Stimulated activated CD8-positive, alpha-beta memory T cell treated with anti-CD3 and anti-CD28 coated beads, Interleukin-2, amount 100 ng/mL, for 48 hours (primary cell): ENCODE measurements around the gene LDB2.
"Not testable (repeated sequence)": the region's sequence is repeated elsewhere in the genome, so short reads cannot be mapped to it uniquely, and the experiment has no call there.

Experiments used
- DNase-seq, 2 donors: peaks; one replicate each; pipeline ENCODE4 v3.0.0-alpha.2; 2020; ENCODE audit warnings: low read depth in 2 of 2

LDB2 gene

DNA sequence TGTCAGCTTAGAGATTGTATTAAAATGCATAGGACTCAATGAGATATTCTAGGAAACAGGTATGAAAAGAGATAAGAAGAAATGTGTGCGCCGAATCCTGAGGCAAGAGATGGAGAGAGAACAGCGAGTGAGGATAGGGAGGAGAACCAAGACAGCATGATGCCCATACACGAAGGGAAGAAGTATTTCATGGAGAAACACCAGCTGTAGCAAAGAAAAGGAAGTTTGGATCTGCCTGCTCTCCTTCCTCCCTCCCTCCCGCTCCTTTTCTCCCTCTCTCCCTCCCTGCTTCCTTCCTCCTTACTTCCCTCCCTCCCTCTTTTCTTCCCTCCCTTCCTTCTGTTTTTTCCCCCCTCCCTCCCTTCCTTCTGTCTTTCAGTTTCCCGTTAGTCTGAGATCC lies 353.6 kb downstream of the LDB2 start:
- DNase-seq: no peak

DNA sequence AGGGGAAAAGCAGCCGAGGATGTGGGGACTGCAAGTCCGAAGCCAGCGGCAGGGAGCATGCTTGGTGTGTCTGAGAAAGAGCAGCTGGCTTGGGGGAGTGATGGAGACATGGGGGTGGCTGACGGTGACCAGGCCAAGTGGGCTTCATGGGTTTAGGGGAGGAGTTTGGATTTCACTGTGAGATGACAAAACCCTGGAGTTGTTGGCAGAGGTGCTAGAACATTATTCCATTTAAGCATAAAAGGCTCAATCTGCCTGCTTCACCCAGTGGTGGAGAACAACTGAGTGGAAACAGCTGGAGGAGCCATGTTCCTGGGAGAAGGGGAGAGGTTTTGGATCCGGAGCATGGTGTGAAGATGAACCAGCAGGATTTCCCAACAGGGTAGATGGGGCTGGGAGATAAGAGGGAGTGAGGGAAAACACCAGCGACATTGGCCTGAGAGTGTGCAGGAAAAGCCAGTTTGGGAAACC lies 354.2 kb downstream of the LDB2 start:
- DNase-seq: no peak

DNA sequence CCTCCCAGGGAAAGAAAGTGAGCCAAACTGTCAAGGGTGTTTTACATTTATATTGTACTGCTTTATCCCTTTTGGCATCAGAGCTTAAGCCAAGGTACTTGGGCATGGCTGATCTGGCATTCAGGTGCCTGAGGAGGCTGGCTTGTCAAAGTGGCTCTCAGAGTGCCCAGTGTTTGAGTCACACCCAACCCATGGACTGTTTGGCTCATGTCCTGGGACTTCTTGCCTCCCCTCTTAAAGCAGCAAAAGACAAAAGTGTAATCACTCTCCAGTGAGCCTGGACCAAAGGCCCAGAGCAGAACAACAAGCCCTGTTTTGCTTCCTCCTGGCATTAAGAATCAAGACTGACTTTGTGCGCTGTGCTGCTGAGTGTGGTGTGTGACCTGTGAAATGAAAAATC lies 360.5 kb downstream of the LDB2 start:
- no peak for DNase-seq

DNA sequence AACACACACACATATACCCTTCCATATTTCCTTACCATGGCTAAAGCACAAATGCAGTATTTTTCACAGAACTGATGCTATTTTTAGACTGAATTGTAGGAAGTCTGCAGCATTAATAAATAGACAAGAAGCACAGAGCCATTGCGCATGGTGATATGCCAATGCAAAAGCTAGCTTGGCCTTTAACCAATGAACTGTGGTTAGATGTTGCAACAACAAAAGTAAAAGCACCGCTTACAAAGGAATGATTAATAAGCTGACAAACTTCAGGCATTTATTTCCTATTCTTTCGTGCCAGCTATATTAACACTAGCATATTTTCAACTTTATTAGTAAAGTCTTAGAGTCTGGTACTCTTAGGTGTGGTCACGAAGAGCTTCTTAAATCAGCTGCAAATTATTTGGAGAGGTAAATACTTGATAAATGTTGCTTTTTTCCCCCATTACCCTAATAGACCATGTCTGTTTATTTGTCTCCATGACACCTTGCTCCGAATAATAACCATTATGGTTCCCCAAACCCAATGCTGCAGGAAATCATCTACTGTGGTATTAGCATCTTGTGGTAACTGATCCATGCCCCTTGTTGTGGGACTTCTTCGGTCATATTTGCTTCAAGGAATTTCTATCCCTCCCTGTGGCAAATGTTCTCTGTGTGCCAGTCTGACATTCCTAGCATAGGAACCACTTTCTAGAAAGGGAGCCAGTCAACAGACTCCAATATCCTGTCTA lies 366.0 kb downstream of the LDB2 start:
- no peak for DNase-seq

DNA sequence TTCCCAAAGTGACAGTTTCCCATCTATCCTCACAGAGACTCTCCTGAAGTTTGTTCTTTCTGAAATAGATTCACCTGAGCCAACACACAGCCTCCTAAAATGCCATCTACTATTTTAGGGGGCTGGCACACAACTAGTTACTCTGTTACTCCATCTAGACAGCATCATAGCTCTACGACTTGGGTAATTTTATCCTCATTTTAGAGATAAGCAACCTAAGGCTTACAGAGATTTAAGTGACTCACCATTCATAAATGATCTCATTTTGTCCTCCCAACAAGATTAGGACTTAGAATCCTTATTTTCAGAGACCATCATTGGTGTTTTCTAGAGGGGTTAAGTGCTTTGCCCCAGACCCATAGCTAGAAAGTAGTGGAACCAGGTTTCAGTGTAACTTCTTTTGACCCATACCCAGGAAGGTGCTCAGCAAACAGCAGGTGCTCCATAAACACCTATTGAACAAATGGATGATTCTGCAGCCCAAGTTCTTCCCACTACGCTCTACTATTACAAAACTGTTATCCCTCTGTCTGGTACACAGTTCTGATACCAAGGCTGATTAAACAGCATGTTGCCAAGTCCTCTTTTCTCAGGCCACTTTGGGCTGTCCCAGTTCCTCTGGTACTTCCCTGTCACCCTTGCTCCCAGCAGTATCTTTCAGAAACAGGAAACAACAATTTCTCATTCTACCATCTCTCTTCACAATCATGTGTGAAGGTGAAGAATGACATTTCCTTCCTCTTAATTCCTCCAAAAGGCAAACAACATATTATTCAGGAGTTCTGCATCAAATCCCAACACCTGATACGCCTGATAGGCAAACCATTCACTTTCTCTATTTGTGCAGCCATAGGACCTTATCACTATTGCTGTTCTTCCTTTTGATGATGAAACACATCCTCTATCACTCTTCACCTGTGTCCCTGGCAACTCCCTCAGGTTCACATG lies 367.5 kb downstream of the LDB2 start:
- no peak for DNase-seq

DNA sequence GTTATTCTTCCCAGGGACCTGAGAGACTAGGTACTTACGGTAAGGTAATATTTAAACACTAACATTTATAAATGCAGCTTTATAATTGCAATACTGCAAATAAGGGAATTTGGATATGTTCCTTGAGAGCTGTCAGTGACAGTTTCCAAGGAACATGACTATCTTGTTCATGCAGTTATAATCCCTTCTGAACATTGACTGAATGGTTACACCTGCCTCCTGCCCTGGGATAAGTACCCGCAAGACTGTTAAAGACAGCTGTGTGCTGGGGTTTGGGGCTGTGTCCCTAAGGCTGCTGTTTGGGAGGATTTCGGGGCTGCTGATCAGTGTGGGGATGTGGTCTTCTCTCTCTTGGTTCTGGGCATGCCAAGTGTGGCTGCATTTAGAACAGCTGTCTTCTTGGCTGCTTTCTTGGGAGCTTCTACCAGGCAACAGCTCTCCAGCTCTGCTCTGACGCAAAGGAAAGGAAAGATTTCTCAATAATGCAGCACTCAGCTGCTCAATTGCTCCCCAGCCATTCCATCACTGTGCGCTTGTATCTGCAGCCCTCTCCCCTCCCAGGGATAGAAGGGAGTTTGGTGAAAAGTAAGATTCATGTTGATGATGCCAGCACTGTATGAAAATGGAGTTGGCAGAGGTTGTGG lies 373.4 kb downstream of the LDB2 start:
- no peak for DNase-seq

DNA sequence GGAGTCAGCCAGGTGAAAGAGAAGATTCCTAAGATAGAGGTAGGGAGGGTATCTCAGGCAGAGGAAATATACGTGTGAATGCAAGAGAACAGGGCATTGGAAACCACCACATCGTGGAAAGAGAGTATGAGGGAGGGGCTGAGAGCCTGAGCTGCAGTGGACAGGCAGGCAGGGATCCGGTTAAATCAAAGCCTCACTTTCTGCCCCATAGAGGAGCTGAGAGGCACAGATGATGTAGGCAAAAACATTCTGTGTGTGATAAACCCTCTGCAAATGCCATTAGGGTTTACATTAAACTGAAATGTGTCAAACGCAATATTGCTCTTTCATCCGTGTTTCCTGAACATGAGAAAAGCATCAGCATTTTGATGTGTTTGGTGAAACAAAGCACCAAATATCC lies 374.0 kb downstream of the LDB2 start:
- no peak for DNase-seq

DNA sequence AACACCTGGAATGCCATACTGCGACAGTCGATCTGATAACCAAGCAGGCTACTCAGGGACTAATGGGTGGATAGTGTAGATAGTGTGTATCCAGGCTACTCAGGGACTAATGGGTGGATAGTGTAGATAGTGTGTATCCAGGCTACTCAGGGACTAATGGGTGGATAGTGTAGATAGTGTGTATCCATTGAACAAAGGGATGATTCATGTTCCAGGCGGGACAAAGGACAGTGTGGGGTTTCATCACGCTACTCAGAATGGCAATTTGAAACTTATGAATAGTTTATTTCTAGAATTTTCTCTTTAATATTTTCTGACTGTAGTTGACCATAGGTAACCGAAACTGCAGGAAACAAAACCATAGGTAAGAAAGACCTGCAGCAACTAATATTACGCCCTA lies 374.9 kb downstream of the LDB2 start:
- DNase-seq: not testable (repeated sequence)

DNA sequence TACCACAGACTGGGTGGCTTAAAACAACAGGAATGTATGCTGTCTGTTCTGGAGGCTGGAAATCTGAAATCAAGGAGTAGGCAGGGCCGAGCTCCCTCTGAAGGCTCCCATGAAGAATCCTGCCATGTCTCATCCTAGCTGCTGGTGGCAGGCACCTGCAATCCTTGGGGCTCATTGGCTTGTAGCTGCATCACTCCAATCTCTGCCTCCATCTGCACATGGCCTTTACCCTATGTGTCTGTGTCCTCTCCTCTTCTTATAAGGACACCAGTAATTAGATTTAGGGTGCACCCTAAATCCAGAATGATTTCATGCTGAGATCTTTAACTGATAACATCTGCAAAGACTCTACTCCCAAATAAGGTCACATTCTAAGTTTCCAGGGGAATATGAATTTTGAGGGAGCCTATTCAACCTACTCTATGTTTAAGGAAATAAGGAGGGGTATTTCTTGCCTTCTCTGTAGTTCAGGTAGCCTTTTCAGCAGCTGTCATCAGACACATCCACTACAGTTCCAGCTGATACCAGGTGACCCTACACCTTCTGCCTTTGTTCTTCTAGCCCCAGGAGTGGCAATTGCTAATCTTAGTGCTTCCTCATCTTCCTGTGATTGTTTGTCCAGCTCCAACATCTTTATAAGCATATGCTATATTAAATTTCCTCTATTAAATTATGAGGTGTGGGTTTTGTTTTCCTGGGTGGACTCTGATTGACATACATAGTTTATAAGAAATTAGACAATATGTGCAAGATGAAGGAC lies 377.1 kb downstream of the LDB2 start:
- no peak for DNase-seq

DNA sequence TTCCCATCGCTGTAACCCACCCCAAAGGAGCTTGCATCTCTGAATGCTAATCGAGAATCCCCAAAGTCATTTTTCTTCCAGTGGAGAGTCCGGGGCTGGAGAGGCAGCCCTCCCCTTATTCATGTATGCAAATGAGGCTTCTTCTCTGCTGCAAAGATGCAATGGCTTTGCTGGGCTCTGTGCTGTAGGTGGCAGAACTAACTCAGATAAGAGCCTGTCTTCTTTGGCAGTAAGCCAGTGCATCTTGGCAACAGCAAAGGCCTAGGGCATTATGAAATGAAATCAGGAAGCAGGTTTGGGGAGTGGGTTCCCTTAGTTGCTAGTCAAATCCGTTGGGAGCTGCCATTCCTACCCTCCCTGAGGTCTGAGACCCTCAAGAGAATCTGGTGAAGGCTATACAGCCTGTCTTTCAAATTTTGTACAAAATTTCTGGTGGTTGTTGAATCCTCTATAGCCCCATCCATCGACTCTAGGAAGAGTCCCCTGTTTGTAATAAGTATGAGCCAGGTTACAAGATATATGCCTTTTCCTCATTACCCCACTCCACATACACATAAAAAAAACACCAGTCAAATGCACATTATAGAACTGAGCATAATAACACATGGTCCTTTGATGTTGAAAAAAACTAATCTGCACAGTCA lies 381.5 kb downstream of the LDB2 start:
- no peak for DNase-seq

DNA sequence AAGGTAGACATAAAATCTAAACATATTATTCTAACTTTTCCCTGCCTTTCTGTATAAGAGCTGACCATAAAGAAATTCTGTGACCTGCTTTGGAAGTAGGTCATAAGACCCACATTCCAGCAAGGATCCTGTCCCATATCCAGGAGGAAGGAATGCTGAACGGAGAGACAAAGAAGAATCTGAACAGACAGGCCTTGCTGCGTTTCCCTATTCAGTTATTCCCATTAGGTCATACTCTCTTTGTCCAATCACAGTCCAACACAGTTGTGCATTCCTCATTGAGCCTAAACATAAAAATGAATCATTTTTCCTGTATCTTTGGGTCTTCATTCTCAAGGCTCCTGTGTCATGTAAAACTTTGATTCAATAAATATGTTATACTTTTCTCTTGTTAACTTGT lies 384.6 kb downstream of the LDB2 start:
- DNase-seq: no peak

DNA sequence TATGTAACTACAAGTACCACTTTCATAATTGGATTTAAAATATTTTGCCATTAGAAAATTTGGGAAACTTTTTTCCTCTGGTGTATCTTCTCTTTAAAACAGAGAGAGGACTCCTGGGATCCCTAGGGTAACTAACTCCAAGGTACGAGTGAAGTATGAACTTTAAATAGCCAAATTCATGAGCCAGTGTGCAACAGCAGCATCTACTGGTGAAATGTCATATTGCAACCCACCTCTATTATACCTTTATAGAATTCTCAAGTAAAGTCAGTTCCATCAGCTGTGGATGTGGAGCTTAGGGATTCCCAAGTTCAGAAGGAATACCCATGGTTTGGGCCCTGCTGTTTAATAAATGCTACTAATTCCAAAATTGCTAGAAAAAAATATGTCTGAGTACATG lies 389.5 kb downstream of the LDB2 start:
- DNase-seq: no peak

DNA sequence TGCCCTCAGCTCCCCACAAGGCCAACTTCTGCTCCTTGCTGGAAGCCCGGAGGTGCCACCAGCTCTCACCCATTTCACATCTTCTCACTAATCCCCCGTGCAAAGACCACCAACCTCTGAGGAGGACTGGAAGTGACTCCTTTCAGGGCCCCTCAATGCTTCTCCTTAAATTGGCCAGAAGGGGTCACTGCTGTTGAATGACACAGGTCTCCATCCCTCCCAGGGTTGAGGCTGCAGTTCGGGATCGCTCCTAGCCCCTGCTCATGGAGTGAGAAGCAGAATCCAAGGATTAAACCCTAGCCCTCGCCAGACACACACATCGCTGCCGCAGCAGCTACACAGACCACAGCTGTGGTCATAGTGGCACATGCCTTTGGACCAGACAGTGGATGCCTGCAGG lies 392.7 kb downstream of the LDB2 start:
- no peak for DNase-seq

DNA sequence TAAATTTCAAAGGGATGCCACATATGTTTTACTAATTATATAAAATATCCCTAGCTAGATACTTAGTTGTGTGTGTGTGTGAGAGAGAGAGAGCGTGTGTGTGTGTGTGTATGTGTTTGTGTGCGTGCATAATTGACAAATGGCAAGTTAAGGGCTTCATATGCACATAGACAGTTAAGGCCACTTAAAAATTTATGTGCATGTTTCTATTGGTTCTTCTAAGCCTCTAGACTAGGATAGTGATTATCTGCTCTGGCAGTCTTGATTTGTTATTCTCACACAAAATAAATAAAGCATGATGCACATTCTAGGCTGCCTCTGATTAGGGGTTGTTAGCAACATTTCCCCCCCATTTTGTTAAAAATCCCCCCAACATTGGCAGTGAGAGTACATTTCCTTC lies 393.2 kb downstream of the LDB2 start:
- no peak for DNase-seq

DNA sequence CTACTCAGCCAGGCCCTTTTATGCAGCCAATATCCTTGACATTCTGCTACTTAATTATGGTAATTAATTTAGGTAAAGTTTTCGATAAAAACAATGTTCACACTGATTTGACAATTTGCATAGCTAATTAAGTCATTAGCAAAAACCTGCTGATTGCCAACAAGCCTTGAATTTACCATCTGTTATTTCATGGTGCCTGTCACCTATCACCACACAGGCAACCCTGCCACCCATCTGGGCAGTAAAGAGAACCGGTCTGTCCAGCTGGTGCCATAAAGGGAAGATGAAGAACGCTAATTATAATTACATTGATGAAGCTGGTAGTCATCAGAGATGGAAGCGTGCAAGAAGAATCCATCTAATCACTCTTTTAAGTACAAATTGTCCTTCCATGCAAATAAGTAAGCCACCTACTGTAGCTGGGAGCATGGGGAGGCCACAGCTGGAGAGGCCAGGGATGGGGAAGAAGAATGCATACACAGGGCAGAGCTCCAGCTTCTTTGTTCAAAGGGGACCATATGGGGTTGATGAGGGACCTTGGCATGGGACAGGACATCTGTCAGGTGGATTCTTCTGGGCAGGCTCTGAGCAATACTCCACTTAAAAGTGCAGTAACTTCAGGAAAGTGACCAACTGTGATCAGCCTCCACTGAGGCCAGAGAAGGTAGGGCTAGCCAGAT lies 394.9 kb downstream of the LDB2 start:
- DNase-seq: no peak

DNA sequence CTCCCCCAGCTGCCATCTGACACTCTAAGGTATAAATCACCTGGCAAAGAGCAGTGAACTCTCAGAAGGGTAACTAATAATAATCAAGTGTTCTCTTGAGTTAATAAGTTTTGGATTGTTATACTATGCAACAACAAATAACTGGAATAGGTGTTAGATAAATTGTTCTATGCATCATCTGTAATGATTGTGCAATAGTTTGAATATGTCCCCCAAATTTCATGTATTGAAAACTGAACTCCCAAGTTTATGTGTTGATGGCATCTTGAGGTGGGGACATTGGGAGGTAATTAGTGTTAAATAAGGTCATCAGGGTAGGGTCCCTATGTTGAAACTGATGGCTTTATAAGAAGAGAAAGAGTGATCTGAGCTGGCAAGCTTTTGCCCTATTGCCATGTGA lies 399.5 kb downstream of the LDB2 start:
- DNase-seq: no peak

DNA sequence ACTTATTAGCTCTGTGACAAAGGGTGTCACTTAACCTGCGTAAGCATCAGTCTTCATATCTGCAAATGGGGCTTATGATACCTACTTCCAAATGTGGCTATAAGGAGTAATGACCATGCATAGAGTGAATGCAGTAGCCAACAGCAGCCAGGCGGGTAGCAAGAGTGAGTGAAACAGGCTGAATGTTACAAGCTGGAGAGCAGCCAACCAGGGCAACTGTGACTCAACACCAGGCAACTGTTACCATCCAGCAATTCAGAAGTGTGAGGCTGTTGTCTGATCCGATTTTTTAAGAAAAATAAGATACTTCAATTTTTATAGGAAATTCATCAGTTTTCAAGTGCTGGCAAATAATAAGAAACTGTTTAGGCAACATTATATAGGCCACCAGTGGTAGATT lies 401.9 kb downstream of the LDB2 start:
- no peak for DNase-seq

DNA sequence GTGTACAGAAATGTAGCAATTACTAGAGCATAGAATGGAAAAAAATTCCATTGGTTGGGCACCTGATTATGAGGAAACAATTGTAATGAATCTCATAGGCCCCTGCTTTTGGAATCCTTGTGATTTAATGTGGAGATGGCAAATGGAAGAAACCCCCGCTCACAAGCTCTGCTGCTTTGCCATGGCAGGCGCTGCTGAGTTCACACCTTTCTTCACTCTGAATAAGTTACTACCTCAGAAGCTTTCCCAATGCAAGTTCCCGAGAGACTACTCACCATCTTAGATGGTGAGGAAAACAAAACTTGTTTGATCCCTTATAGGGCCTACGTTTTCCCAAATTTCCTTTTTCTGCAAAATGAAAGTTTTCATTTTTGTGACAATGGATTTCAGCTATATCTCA lies 405.6 kb downstream of the LDB2 start:
- no peak for DNase-seq

DNA sequence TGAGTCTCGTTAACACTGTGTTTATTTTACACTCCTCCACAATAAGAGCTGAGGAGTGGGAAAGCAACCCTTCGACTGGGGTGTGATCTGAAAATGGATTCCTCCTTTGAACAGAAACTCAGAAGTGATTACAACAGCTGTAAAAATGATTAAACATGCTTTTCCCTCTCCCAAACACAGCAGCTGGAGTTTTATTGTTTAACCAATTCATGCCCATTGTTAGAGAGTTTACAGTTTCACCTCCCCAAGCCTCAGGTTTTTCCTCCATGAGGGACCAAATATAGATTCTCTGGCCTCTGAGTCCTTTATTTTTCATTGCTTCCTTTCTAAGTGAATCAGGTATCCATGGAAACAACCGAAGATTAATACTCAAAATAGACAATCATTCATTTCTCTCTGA lies 409.2 kb downstream of the LDB2 start:
- DNase-seq: no peak

DNA sequence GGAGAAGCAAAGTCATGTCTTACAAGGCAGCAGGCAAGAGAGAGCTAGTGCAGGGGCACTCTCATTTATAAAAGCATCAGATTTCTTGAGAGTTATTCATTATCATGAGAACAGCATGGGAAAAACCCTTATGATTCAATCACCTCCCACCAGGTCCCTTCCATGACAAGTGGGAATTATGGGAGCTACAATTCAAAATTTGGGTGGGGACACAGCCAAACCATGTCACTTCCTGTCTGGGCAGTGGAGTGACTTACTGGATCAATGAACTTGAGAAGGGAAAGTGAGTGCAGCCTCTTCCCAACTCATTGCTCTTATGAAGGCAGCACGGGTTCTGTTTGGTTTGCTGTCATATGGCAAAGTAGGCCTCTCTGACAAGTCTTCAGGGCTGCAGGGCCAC lies 410.4 kb downstream of the LDB2 start:
- no peak for DNase-seq

DNA sequence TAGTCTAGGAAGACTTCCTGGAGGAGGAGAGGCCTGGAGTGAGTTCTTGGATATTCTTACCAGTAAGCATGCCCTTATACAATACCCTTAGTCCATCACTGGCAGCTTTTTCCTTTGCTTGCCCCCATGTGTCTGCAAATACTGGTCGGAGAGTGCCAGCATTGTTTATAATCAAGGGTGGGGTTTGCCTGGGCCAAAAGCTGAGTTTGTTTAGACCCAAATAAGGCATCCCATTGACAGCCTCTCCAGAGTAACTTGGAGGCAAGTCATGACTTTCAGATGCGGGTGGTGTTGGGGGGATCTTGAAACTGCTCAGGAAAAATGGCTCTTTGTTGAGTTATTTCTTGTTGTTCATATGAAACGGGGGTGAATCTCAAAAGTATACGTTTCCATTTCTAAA lies 413.7 kb downstream of the LDB2 start:
- no peak for DNase-seq
